HCT116 (cell line): Measurements from ENCODE around the gene TOR1AIP2. TPM values are rescaled to one million over a fixed set of nuclear protein-coding genes. Genes with fewer than 3 reads are reported as not detected.

Experiments
- ATAC-seq: fragments of 200-7000 bp; cut with Tn5 transposase; 2 replicates; pipeline ENCODE4 v1.9.1; 2020; ENCODE audit warnings: mild to moderate bottlenecking, moderate library complexity
- BruUV-seq: library from RNA; stranded (reverse); fragments of 400-500 nt; replicated peaks from 2 replicates; lab custom pipeline; 2021; lab: Mats Ljungman, UMichigan
- CTCF ChIA-PET: fragments of 300-600 bp; sonication (Branson Sonifier 250); formaldehyde crosslinking; loops from one replicate; lab custom pipeline; 2021; ENCODE audit warnings: antibody characterized with exemption; lab: Charles Lee
- POLR2A ChIA-PET: fragments of 300-600, 350-600 bp; sonication (Branson Sonifier 250); formaldehyde crosslinking; loops from one replicate; lab custom pipeline; 2021; ENCODE audit warnings: antibody characterized with exemption; lab: Charles Lee
- RAD21 ChIA-PET, 2 experiments: fragments of 300-600 bp; sonication (Branson Sonifier 250); formaldehyde crosslinking; loops; one replicate each; lab custom pipeline; 2023; ENCODE audit warnings: low total read pairs in 2 of 2; ENCODE audit not compliant: uncharacterized antibody in 2 of 2, unreplicated experiment in 2 of 2, low non-redundant PET in 1 of 2; lab: Charles Lee
- DNase-seq: peaks from one replicate; pipeline ENCODE4 v3.0.0-alpha.2; 2010; ENCODE audit warnings: low read depth, low spot score
- H2AFZ ChIP-seq: fragments of 200-600 bp; shearing (Covaris generic), sonication (generic); 2 replicates; pipeline ENCODE4 v1.6.1; 2017; ENCODE audit warnings: low read depth, mixed run types, mixed read lengths, antibody characterized with exemption, low read length; ENCODE audit not compliant: poor library complexity, severe bottlenecking
- H3K27ac ChIP-seq: 2 replicates; pipeline ENCODE4 v1.5.1; 2012; ENCODE audit warnings: low read depth, low read length
- H3K27me3 ChIP-seq: fragments of 200-600 bp; sonication (generic); 2 replicates; pipeline ENCODE4 v1.6.1; 2016; ENCODE audit warnings: mixed run types, low read length, mixed read lengths; ENCODE audit not compliant: insufficient read depth
- H3K36me3 ChIP-seq, 2 experiments: fragments of 200-500 bp in 1 of 2; fragments of 200-600 bp in 1 of 2; sonication (Bioruptor generic) in 1 of 2; sonication (generic) in 1 of 2; 2 replicates each; pipeline versions ENCODE4 v1.5.1 to v1.6.1; 2014 to 2016; ENCODE audit warnings: low read length in 2 of 2, inconsistent platforms in 1 of 2, mixed read lengths in 1 of 2, mixed run types in 1 of 2; ENCODE audit not compliant: insufficient read depth in 2 of 2, control insufficient read depth in 1 of 2
- H3K4me1 ChIP-seq, 2 experiments: fragments of 200-600 bp in 1 of 2; sonication (generic) in 1 of 2; 2 replicates each; pipeline versions ENCODE4 v1.5.1 to v1.6.1; 2012 to 2017; ENCODE audit warnings: low read length in 2 of 2, inconsistent platforms in 1 of 2, mild to moderate bottlenecking in 1 of 2, mixed read lengths in 1 of 2, mixed run types in 1 of 2, moderate library complexity in 1 of 2; ENCODE audit not compliant: insufficient read depth in 2 of 2, control insufficient read depth in 1 of 2
- H3K4me2 ChIP-seq: fragments of 200-600 bp; sonication (generic); 2 replicates; pipeline ENCODE4 v1.6.1; 2017; ENCODE audit warnings: mixed run types, low read length, mixed read lengths
- H3K4me3 ChIP-seq, 2 experiments: fragments of 200-600 bp in 1 of 2; sonication (generic) in 1 of 2; replicated peaks in 1 of 2; 2 replicates each; pipeline ENCODE4 v1.5.1; 2011 to 2016; ENCODE audit warnings: low read length in 2 of 2, control low read depth in 1 of 2, low read depth in 1 of 2, mild to moderate bottlenecking in 1 of 2, mixed read lengths in 1 of 2, mixed run types in 1 of 2
- H3K79me2 ChIP-seq: fragments of 200-600 bp; sonication (generic); 2 replicates; pipeline ENCODE4 v1.6.1; 2017; ENCODE audit warnings: mild to moderate bottlenecking, mixed run types, low read length, moderate library complexity, mixed read lengths; ENCODE audit not compliant: insufficient read depth
- H3K9ac ChIP-seq: fragments of 200-600 bp; sonication (generic); 2 replicates; pipeline ENCODE4 v1.6.1; 2016; ENCODE audit warnings: low read length, mixed read lengths
- H3K9me2 ChIP-seq: fragments of 200-600 bp; sonication (generic), shearing (Covaris generic); 2 replicates; pipeline ENCODE4 v1.6.1; 2017; ENCODE audit warnings: mixed run types, mild to moderate bottlenecking, moderate library complexity; ENCODE audit not compliant: insufficient read depth
- H3K9me3 ChIP-seq, 2 experiments: fragments of 200-500 bp in 1 of 2; fragments of 200-600 bp in 1 of 2; sonication (Bioruptor generic) in 1 of 2; sonication (generic) in 1 of 2; 2 replicates each; pipeline ENCODE4 v1.6.1; 2014 to 2017; ENCODE audit warnings: low read length in 2 of 2, mixed read lengths in 2 of 2, inconsistent platforms in 1 of 2, low read depth in 1 of 2, mild to moderate bottlenecking in 1 of 2, mixed run types in 1 of 2, moderate library complexity in 1 of 2; ENCODE audit not compliant: control insufficient read depth in 1 of 2, insufficient read depth in 1 of 2
- H4K20me1 ChIP-seq: fragments of 200-600 bp; sonication (generic), shearing (Covaris generic); 2 replicates; pipeline ENCODE4 v1.6.1; 2017; ENCODE audit warnings: mixed run types, mild to moderate bottlenecking, moderate library complexity; ENCODE audit not compliant: insufficient read depth
- CBX3 ChIP-seq: IDR thresholded peaks from 2 replicates; pipeline ENCODE4 v1.6.1; 2012; ENCODE audit warnings: low read depth
- CEBPB ChIP-seq: IDR thresholded peaks from 2 replicates; pipeline ENCODE4 v1.6.1; 2012; ENCODE audit warnings: low read depth
- EGR1 ChIP-seq: IDR thresholded peaks from 2 replicates; pipeline ENCODE4 v1.6.1; 2012; ENCODE audit warnings: low read depth
- ELF1 ChIP-seq: IDR thresholded peaks from 2 replicates; pipeline ENCODE4 v1.6.1; 2012; ENCODE audit warnings: low read depth, borderline replicate concordance
- FOSL1 ChIP-seq: IDR thresholded peaks from 2 replicates; pipeline ENCODE4 v1.6.1; 2012; ENCODE audit warnings: low read depth
- JUND ChIP-seq: IDR thresholded peaks from 2 replicates; pipeline ENCODE4 v1.6.1; 2012
- POLR2A ChIP-seq: IDR thresholded peaks from 2 replicates; pipeline ENCODE4 v1.7.0; 2011; ENCODE audit warnings: borderline replicate concordance; ENCODE audit not compliant: insufficient read depth, insufficient read length; ENCODE audit errors: extremely low read depth
- POLR2AphosphoS5 ChIP-seq: IDR thresholded peaks from 2 replicates; pipeline ENCODE4 v1.6.1; 2011; ENCODE audit warnings: mild to moderate bottlenecking, low read depth, low read length, moderate library complexity
- SP1 ChIP-seq: IDR thresholded peaks from 2 replicates; pipeline ENCODE4 v1.6.1; 2012; ENCODE audit warnings: low read depth
- TCF7L2 ChIP-seq: IDR thresholded peaks from 2 replicates; pipeline ENCODE4 v1.7.0; 2011; ENCODE audit warnings: borderline replicate concordance, inconsistent platforms; ENCODE audit not compliant: insufficient read depth, insufficient read length; ENCODE audit errors: extremely low read depth
- ZNF274 ChIP-seq: fragments of 200-500 bp; sonication (Bioruptor generic); IDR thresholded peaks from 2 replicates; pipeline ENCODE4 v1.6.1; 2014; ENCODE audit warnings: mild to moderate bottlenecking, low read depth, low read length, inconsistent platforms
- intact Hi-C: fragments of 100-400 bp; cut with micrococcal nuclease; formaldehyde crosslinking; loops from 2 replicates; pipeline ENCODE4 v1.10.0; 2022
- total RNA-seq: library from RNA; stranded (reverse); gene quantifications from one replicate; pipeline ENCODE4 v1.2.1, GENCODE V29; 2021; ENCODE audit not compliant: unreplicated experiment
- TF ChIP-seq, protein P1 (sequence below): IDR thresholded peaks from 2 replicates; pipeline ENCODE4 v1.6.1; 2011; ENCODE audit warnings: mild to moderate bottlenecking, low read length, moderate library complexity; ENCODE audit not compliant: insufficient replicate concordance; ENCODE audit errors: extremely low read depth
- TF ChIP-seq, protein P2 (sequence below), 3 experiments: fragments of 200-600 bp in 1 of 3; sonication (generic) in 1 of 3; IDR thresholded peaks in 2 of 3; conservative IDR thresholded peaks in 1 of 3; 2 replicates each; pipeline ENCODE4 v1.5.1; 2012 to 2017; ENCODE audit warnings: low read depth in 2 of 3, low read length in 2 of 3, antibody characterized with exemption in 1 of 3, borderline replicate concordance in 1 of 3, control low read depth in 1 of 3, mild to moderate bottlenecking in 1 of 3, mixed read lengths in 1 of 3, mixed run types in 1 of 3, moderate library complexity in 1 of 3; ENCODE audit not compliant: insufficient read depth in 1 of 3

The TOR1AIP2 gene
- total RNA-seq, 1 experiment from 2014 or later, result 106 TPM

DNA sequence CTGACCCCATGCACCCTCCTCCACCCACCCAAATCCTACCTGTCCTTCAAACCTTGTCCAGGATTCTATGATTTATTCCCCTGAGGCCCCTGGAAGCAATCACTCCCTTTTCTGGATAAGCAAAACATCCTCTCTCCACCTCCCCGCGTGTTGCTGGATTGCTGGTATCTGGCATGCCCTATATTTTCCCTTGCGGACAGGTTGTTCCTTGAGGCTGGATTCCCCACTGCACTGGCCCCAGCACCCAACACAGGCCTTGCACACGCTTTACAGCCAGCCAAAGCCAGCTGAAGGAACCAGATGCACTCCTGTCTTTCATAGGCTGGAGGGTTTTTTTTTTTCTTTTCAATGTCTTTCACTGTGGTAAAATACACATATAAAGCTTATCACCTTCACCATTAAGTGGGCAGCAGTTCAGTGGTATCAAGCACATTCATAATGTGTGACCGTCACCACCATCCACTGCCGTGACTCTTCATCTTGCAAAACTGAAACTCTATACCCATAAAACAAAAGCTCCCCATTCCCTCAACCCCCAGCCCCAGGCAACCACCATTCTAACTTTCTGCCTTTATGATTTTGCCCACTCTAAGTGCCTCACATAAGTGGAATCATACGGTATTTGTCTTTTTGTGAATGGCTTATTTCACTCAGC, 50.9 kb downstream of the TOR1AIP2 start:
- H3K79me2 ChIP-seq, result no peaks in the 10 kb centered on the region

More for the DNA sequence above, 50.9 kb downstream of the TOR1AIP2 start:
- no peak overlapping the region for H3K27ac ChIP-seq
- no peak overlapping the region for H3K4me3 ChIP-seq
- ATAC-seq, result no peak
- TF ChIP-seq, protein P1, sequence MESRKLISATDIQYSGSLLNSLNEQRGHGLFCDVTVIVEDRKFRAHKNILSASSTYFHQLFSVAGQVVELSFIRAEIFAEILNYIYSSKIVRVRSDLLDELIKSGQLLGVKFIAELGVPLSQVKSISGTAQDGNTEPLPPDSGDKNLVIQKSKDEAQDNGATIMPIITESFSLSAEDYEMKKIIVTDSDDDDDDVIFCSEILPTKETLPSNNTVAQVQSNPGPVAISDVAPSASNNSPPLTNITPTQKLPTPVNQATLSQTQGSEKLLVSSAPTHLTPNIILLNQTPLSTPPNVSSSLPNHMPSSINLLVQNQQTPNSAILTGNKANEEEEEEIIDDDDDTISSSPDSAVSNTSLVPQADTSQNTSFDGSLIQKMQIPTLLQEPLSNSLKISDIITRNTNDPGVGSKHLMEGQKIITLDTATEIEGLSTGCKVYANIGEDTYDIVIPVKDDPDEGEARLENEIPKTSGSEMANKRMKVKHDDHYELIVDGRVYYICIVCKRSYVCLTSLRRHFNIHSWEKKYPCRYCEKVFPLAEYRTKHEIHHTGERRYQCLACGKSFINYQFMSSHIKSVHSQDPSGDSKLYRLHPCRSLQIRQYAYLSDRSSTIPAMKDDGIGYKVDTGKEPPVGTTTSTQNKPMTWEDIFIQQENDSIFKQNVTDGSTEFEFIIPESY, result no peak
- TF ChIP-seq POLR2AphosphoS5 (no peak), ZNF274 (no peak), TCF7L2 (no peak), JUND (no peak), SP1 (no peak), POLR2A (no peak), CEBPB (no peak), CBX3 (no peak), EGR1 (no peak), FOSL1 (no peak), ELF1 (no peak)
- TF ChIP-seq, protein P2, sequence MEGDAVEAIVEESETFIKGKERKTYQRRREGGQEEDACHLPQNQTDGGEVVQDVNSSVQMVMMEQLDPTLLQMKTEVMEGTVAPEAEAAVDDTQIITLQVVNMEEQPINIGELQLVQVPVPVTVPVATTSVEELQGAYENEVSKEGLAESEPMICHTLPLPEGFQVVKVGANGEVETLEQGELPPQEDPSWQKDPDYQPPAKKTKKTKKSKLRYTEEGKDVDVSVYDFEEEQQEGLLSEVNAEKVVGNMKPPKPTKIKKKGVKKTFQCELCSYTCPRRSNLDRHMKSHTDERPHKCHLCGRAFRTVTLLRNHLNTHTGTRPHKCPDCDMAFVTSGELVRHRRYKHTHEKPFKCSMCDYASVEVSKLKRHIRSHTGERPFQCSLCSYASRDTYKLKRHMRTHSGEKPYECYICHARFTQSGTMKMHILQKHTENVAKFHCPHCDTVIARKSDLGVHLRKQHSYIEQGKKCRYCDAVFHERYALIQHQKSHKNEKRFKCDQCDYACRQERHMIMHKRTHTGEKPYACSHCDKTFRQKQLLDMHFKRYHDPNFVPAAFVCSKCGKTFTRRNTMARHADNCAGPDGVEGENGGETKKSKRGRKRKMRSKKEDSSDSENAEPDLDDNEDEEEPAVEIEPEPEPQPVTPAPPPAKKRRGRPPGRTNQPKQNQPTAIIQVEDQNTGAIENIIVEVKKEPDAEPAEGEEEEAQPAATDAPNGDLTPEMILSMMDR (IDR thresholded peaks at IDR 0.05 in 2 of 3, conservative IDR thresholded peaks at IDR 0.05 in 1 of 3; ENCODE audit: borderline replicate concordance in 1 of 3, insufficient read depth in 1 of 3, low read depth in 2 of 3, low read length in 2 of 3), result no peak
- TF ChIP-seq, all 23 proteins: peak for 0
- Histone ChIP-seq H3K9me3 (no peaks in the 10 kb centered on the region), H3K4me2 (no peak overlapping the region), H4K20me1 (no peaks in the 10 kb centered on the region), H3K27me3 (no peaks in the 10 kb centered on the region), H2AFZ (no peak overlapping the region), H3K9ac (no peak overlapping the region), H3K4me1 (peaks cover 0 to 6% of the 10 kb centered on the region in 2 experiments; a peak in 1 of 4 replicates), H3K9me2 (no peaks in the 10 kb centered on the region), H3K36me3 (no peaks in the 10 kb centered on the region)
- ChIA-PET POLR2A (no interaction called here), RAD21 (no interaction called here), CTCF (no interaction called here)
- intact Hi-C loops, result no loop called here
- DNase-seq, result no peak
- no TSS peak for BruUV-seq
